Panc1 (cell line): ENCODE data around the gene KDM2B. TPM values are rescaled to one million over a fixed set of nuclear protein-coding genes. Genes with fewer than 3 reads are reported as not detected.

Experiments
- ATAC-seq: fragments of 200-7000 bp; cut with Tn5 transposase; 2 replicates; pipeline ENCODE4 v1.9.1; 2020; ENCODE audit warnings: mild to moderate bottlenecking, moderate library complexity
- BruUV-seq: library from RNA; stranded (reverse); fragments of 400-500 nt; replicated peaks from 2 replicates; lab custom pipeline; 2021; lab: Mats Ljungman, UMichigan
- CTCF ChIA-PET: fragments of 300-600 bp; sonication (Branson Sonifier 250); formaldehyde crosslinking; loops from one replicate; lab custom pipeline; 2022; ENCODE audit warnings: antibody characterized with exemption; lab: Charles Lee
- POLR2A ChIA-PET: fragments of 300-600 bp; sonication (Branson Sonifier 250); formaldehyde crosslinking; loops from one replicate; lab custom pipeline; 2022; ENCODE audit warnings: antibody characterized with exemption; lab: Charles Lee
- DNase-seq: peaks from one replicate; pipeline ENCODE4 v3.0.0-alpha.2; 2010; ENCODE audit warnings: low read depth, low spot score
- H3K27ac ChIP-seq: 2 replicates; pipeline ENCODE4 v1.5.1; 2011; ENCODE audit warnings: mild to moderate bottlenecking, low read length, inconsistent platforms
- H3K27me3 ChIP-seq: fragments of 200-500 bp; sonication (Bioruptor generic); 2 replicates; pipeline ENCODE4 v1.6.0; 2014; ENCODE audit warnings: low read length, inconsistent platforms; ENCODE audit not compliant: control insufficient read depth, insufficient read depth
- H3K36me3 ChIP-seq: fragments of 200-500 bp; sonication (Bioruptor generic); 2 replicates; pipeline ENCODE4 v1.5.1; 2014; ENCODE audit warnings: inconsistent platforms, mild to moderate bottlenecking, low read length, moderate library complexity; ENCODE audit not compliant: control insufficient read depth, insufficient read depth
- H3K4me1 ChIP-seq: 2 replicates; pipeline ENCODE4 v1.5.1; 2011; ENCODE audit warnings: inconsistent platforms, mild to moderate bottlenecking, low read length, moderate library complexity; ENCODE audit not compliant: control insufficient read depth, insufficient read depth
- H3K4me3 ChIP-seq, 2 experiments: 2 replicates each; pipeline ENCODE4 v1.5.1; 2011 to 2012; ENCODE audit warnings: low read depth in 2 of 2, low read length in 2 of 2, mild to moderate bottlenecking in 2 of 2, inconsistent platforms in 1 of 2, moderate library complexity in 1 of 2
- H3K9me3 ChIP-seq: fragments of 200-500 bp; sonication (Bioruptor generic); 2 replicates; pipeline ENCODE4 v1.5.1; 2014; ENCODE audit warnings: low read depth, mild to moderate bottlenecking, inconsistent platforms, low read length, moderate library complexity; ENCODE audit not compliant: control insufficient read depth, insufficient read depth
- POLR2AphosphoS5 ChIP-seq: IDR thresholded peaks from 2 replicates; pipeline ENCODE4 v1.6.1; 2012; ENCODE audit warnings: mild to moderate bottlenecking, low read depth, low read length, moderate library complexity
- SIN3A ChIP-seq: IDR thresholded peaks from 2 replicates; pipeline ENCODE4 v1.6.1; 2012; ENCODE audit warnings: low read depth, mild to moderate bottlenecking, low read length, moderate library complexity, borderline replicate concordance; ENCODE audit not compliant: insufficient read depth
- TCF7L2 ChIP-seq: IDR thresholded peaks from 2 replicates; pipeline ENCODE4 v1.6.1; 2011; ENCODE audit warnings: mild to moderate bottlenecking, low read depth, low read length, inconsistent platforms
- in situ Hi-C: cut with HindIII; loops from 2 replicates; pipeline ENCODE4 v1.10.0; 2016; ENCODE audit warnings: low sequenced_read_pairs, low pct_unique_long_range_greater_than_20kb
- intact Hi-C: fragments of 100-400 bp; cut with micrococcal nuclease; formaldehyde crosslinking; loops from one replicate; pipeline ENCODE4 v1.10.0; 2022; ENCODE audit not compliant: unreplicated experiment
- total RNA-seq: library from RNA; stranded (reverse); gene quantifications from one replicate; pipeline ENCODE4 v1.2.1, GENCODE V29; 2021; ENCODE audit not compliant: unreplicated experiment
- TF ChIP-seq, protein P1 (sequence below), 2 experiments: IDR thresholded peaks; 2 replicates each; pipeline ENCODE4 v1.6.1; 2011 to 2012; ENCODE audit warnings: low read depth in 2 of 2, control low read depth in 1 of 2, low read length in 1 of 2, mild to moderate bottlenecking in 1 of 2, moderate library complexity in 1 of 2; ENCODE audit not compliant: insufficient read depth in 1 of 2
- TF ChIP-seq, protein P2 (sequence below): fragments of 450-650 bp; IDR thresholded peaks from 2 replicates; pipeline ENCODE4 v1.5.1; 2017; ENCODE audit warnings: mild to moderate bottlenecking

Gene KDM2B
- total RNA-seq, 1 experiment from 2014 or later: 27.5 TPM

DNA sequence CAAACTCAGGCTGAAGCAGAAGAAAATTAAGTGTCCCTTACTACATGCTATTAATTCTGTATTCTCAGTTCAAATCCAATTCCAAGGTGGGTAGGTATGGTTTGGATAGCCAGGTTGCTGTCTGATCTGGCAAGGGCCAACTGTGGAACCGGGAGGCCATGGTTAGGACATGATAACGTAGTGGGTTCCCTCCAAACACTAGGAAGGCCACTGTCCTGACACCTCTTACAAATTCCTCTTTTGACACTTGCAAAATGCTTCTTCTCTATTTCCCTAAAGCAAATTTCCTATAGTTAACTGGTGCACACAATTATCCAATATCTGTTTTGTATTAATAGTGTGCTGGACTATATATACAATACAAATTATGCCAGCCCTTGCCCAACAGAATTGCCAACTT is 110.1 kb downstream of the KDM2B start:
- intact Hi-C loops: no loop called here

DNA sequence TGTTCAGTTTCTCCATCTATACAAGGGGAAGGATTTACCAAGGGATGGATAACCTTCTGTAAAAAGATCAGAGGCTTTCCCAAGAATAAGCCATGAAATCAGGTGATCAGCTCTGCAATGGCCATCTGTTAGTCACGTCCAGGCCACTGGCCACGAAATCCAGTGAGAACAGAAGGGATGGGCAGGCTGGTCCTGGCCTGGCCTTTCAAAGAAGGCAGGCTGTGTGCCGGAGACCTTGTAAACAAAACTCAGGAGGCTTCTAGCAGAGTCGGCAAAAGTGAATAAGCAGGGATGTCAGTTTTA is 112.4 kb downstream of the KDM2B start:
- in situ Hi-C loops (no loop called here), intact Hi-C loops (no loop called here)
- no peak overlapping the region for H3K4me3 ChIP-seq
- DNase-seq (no peak), ATAC-seq (no peak)
- ChIA-PET POLR2A (no interaction called here), CTCF (interaction anchor here (1.4 kb wide), 1 partner anchor 11 kb away, joined by 16 read pairs; no protein-coding TSS in a partner anchor)
- no TSS peak for BruUV-seq
- no peaks in the 10 kb centered on the region for H3K27me3 ChIP-seq
- peaks cover 7% of the 10 kb centered on the region for H3K4me1 ChIP-seq
- H3K27ac ChIP-seq: no peak overlapping the region
- no peaks in the 10 kb centered on the region for H3K36me3 ChIP-seq
- TF ChIP-seq, protein P1, sequence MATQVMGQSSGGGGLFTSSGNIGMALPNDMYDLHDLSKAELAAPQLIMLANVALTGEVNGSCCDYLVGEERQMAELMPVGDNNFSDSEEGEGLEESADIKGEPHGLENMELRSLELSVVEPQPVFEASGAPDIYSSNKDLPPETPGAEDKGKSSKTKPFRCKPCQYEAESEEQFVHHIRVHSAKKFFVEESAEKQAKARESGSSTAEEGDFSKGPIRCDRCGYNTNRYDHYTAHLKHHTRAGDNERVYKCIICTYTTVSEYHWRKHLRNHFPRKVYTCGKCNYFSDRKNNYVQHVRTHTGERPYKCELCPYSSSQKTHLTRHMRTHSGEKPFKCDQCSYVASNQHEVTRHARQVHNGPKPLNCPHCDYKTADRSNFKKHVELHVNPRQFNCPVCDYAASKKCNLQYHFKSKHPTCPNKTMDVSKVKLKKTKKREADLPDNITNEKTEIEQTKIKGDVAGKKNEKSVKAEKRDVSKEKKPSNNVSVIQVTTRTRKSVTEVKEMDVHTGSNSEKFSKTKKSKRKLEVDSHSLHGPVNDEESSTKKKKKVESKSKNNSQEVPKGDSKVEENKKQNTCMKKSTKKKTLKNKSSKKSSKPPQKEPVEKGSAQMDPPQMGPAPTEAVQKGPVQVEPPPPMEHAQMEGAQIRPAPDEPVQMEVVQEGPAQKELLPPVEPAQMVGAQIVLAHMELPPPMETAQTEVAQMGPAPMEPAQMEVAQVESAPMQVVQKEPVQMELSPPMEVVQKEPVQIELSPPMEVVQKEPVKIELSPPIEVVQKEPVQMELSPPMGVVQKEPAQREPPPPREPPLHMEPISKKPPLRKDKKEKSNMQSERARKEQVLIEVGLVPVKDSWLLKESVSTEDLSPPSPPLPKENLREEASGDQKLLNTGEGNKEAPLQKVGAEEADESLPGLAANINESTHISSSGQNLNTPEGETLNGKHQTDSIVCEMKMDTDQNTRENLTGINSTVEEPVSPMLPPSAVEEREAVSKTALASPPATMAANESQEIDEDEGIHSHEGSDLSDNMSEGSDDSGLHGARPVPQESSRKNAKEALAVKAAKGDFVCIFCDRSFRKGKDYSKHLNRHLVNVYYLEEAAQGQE (IDR thresholded peaks at IDR 0.05; ENCODE audit: insufficient read depth in 1 of 2, low read depth in 2 of 2, low read length in 1 of 2): no peak
- TF ChIP-seq TCF7L2 (no peak), POLR2AphosphoS5 (no peak), SIN3A (no peak)
- TF ChIP-seq, protein P2, sequence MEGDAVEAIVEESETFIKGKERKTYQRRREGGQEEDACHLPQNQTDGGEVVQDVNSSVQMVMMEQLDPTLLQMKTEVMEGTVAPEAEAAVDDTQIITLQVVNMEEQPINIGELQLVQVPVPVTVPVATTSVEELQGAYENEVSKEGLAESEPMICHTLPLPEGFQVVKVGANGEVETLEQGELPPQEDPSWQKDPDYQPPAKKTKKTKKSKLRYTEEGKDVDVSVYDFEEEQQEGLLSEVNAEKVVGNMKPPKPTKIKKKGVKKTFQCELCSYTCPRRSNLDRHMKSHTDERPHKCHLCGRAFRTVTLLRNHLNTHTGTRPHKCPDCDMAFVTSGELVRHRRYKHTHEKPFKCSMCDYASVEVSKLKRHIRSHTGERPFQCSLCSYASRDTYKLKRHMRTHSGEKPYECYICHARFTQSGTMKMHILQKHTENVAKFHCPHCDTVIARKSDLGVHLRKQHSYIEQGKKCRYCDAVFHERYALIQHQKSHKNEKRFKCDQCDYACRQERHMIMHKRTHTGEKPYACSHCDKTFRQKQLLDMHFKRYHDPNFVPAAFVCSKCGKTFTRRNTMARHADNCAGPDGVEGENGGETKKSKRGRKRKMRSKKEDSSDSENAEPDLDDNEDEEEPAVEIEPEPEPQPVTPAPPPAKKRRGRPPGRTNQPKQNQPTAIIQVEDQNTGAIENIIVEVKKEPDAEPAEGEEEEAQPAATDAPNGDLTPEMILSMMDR: no peak
- H3K9me3 ChIP-seq: no peaks in the 10 kb centered on the region

More for the DNA sequence above, 110.1 kb downstream of the KDM2B start:
- peaks cover 4% of the 10 kb centered on the region for H3K4me1 ChIP-seq
- no peaks in the 10 kb centered on the region for H3K36me3 ChIP-seq
- ChIA-PET POLR2A (no interaction called here), CTCF (no interaction called here)
- in situ Hi-C loops: no loop called here
- H3K4me3 ChIP-seq: no peak overlapping the region
- no peak overlapping the region for H3K27ac ChIP-seq
- no peaks in the 10 kb centered on the region for H3K9me3 ChIP-seq
- DNase-seq: no peak
- no peak for ATAC-seq
- TF ChIP-seq TCF7L2: no peak
- TF ChIP-seq, protein P2: no peak
- no peak for TF ChIP-seq POLR2AphosphoS5
- TF ChIP-seq, protein P1 (IDR thresholded peaks at IDR 0.05; ENCODE audit: insufficient read depth in 1 of 2, low read depth in 2 of 2, low read length in 1 of 2): no peak
- no peak for TF ChIP-seq SIN3A
- H3K27me3 ChIP-seq: no peaks in the 10 kb centered on the region
- no TSS peak for BruUV-seq
